Fibroblast of lung (primary cell): ENCODE measurements around the gene B3GALNT2. TPM values are rescaled to one million over a fixed set of nuclear protein-coding genes. Genes with fewer than 3 reads are reported as not detected.
A peak's percentile ranks its signal among the peaks of the same experiment; 100 is the strongest.

Experiments used
- DNase-seq, 2 donors: peaks; one replicate each; pipeline versions ENCODE4 v3.0.0 to v3.0.0-alpha.2; 2010; ENCODE audit warnings: low read depth in 2 of 2
- H2AFZ ChIP-seq: 2 replicates; pipeline ENCODE4 v1.5.1; 2012; ENCODE audit warnings: low read length, control low read depth, inconsistent platforms
- H3K27ac ChIP-seq: 2 replicates; pipeline ENCODE4 v1.5.1; 2011; ENCODE audit warnings: low read length, control low read depth; ENCODE audit not compliant: insufficient read depth
- H3K27me3 ChIP-seq: 2 replicates; pipeline ENCODE4 v1.5.1; 2011; ENCODE audit warnings: mild to moderate bottlenecking, low read length; ENCODE audit not compliant: control insufficient read depth, insufficient read depth
- H3K36me3 ChIP-seq: 2 replicates; pipeline ENCODE4 v1.5.1; 2011; ENCODE audit warnings: low read length; ENCODE audit not compliant: control insufficient read depth, insufficient read depth
- H3K4me1 ChIP-seq: 2 replicates; pipeline ENCODE4 v1.5.1; 2011; ENCODE audit warnings: low read length; ENCODE audit not compliant: control insufficient read depth, insufficient read depth; ENCODE audit errors: extremely low read depth
- H3K4me2 ChIP-seq: 2 replicates; pipeline ENCODE4 v1.5.1; 2011; ENCODE audit warnings: low read length, control low read depth; ENCODE audit not compliant: insufficient read depth; ENCODE audit errors: extremely low read depth
- H3K4me3 ChIP-seq, 4 experiments: fragments of 200-600 bp in 1 of 4; sonication (generic) in 1 of 4; replicated peaks in 1 of 4; 2 replicates each; pipeline ENCODE4 v1.5.1; 2011 to 2016; ENCODE audit warnings: low read length in 4 of 4, low read depth in 3 of 4, mild to moderate bottlenecking in 3 of 4, control low read depth in 2 of 4, inconsistent platforms in 1 of 4, mixed read lengths in 1 of 4; ENCODE audit not compliant: insufficient read depth in 1 of 4; ENCODE audit errors: control extremely low read depth in 1 of 4
- H3K79me2 ChIP-seq: 2 replicates; pipeline ENCODE4 v1.5.1; 2012; ENCODE audit warnings: mild to moderate bottlenecking, low read length, inconsistent platforms; ENCODE audit not compliant: control insufficient read depth, insufficient read depth
- H3K9ac ChIP-seq: 2 replicates; pipeline ENCODE4 v1.5.1; 2011; ENCODE audit warnings: mild to moderate bottlenecking, low read length, control low read depth; ENCODE audit not compliant: insufficient read depth
- H3K9me3 ChIP-seq: 2 replicates; pipeline ENCODE4 v1.5.1; 2012; ENCODE audit warnings: low read depth, low read length; ENCODE audit not compliant: control insufficient read depth, insufficient read depth
- H4K20me1 ChIP-seq: 2 replicates; pipeline ENCODE4 v1.5.1; 2011; ENCODE audit warnings: low read length; ENCODE audit not compliant: control insufficient read depth, insufficient read depth; ENCODE audit errors: extremely low read depth
- EZH2 ChIP-seq: IDR thresholded peaks from 2 replicates; pipeline ENCODE4 v1.5.1; 2012; ENCODE audit warnings: low read length, control low read depth, mild to moderate bottlenecking; ENCODE audit errors: missing control alignments
- polyA plus RNA-seq, 2 donors: library from polyadenylated mRNA; depleted of rRNA in 1 of 2; stranded (reverse) in 1 of 2; unstranded in 1 of 2; fragments of >200 nt; gene quantifications; 2 replicates each; pipeline ENCODE4 v1.2.1, GENCODE V29; 2011 to 2012; ENCODE audit warnings: missing spikeins in 1 of 2
- total RNA-seq: library from RNA; depleted of rRNA; stranded (reverse); fragments of >200 nt; gene quantifications from 2 replicates; pipeline ENCODE4 v1.2.1, GENCODE V29; 2014
- TF ChIP-seq, protein P1 (sequence below), 2 donors: IDR thresholded peaks in 1 of 2; conservative IDR thresholded peaks in 1 of 2; 1 replicate in 1 of 2; 2 replicates in 1 of 2; pipeline ENCODE4 v1.5.1; 2011 to 2012; ENCODE audit warnings: low read length in 2 of 2, control low read depth in 1 of 2, inconsistent platforms in 1 of 2, low read depth in 1 of 2, mild to moderate bottlenecking in 1 of 2

Gene B3GALNT2
- total and polyA plus RNA-seq, 2 donors (not counting 1 experiment from before 2014, with no cell fraction given), result 23.1 to 51.4 TPM

DNA sequence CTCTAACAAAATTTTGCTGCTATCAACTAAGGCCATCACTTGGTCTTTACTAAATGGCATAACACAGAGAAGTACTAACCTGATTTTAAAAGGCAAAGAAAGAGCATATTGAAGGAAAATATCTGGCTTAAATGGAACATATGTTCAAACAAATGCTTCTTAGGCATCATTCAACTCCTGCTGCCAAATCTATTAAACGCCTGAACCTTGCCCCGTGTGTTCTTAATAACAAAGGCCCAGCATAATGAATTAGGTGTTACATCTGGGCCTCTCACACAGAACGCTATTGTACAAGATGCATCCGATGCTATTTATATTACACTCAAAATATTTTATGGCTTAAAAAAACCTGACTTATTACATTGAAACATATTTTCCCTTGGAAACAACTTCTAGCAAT lies 48.4 kb downstream of the B3GALNT2 start:
- Histone ChIP-seq H3K27ac (no peak overlapping the region), H4K20me1 (no peaks in the 10 kb centered on the region), H2AFZ (no peak overlapping the region), H3K27me3 (no peaks in the 10 kb centered on the region), H3K36me3 (peaks cover 3% of the 10 kb centered on the region), H3K9me3 (no peaks in the 10 kb centered on the region), H3K79me2 (no peaks in the 10 kb centered on the region), H3K4me3 (no peak overlapping the region), H3K9ac (no peak overlapping the region), H3K4me1 (no peaks in the 10 kb centered on the region), H3K4me2 (no peak overlapping the region)
- no peak for TF ChIP-seq EZH2
- TF ChIP-seq, protein P1, sequence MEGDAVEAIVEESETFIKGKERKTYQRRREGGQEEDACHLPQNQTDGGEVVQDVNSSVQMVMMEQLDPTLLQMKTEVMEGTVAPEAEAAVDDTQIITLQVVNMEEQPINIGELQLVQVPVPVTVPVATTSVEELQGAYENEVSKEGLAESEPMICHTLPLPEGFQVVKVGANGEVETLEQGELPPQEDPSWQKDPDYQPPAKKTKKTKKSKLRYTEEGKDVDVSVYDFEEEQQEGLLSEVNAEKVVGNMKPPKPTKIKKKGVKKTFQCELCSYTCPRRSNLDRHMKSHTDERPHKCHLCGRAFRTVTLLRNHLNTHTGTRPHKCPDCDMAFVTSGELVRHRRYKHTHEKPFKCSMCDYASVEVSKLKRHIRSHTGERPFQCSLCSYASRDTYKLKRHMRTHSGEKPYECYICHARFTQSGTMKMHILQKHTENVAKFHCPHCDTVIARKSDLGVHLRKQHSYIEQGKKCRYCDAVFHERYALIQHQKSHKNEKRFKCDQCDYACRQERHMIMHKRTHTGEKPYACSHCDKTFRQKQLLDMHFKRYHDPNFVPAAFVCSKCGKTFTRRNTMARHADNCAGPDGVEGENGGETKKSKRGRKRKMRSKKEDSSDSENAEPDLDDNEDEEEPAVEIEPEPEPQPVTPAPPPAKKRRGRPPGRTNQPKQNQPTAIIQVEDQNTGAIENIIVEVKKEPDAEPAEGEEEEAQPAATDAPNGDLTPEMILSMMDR (conservative IDR thresholded peaks at IDR 0.05 in 1 of 2, IDR thresholded peaks at IDR 0.05 in 1 of 2; ENCODE audit: low read depth in 1 of 2, low read length in 2 of 2), result no peak
- DNase-seq, result peak in 1 of 2 donors; percentile 15

- H3K27me3 ChIP-seq, result no peaks in the 10 kb centered on the region
- no peak overlapping the region for H3K4me3 ChIP-seq
- no peaks in the 10 kb centered on the region for H4K20me1 ChIP-seq
- DNase-seq, result no peak
- H2AFZ ChIP-seq, result no peak overlapping the region
- H3K4me2 ChIP-seq, result no peak overlapping the region
- TF ChIP-seq, protein P1 (conservative IDR thresholded peaks at IDR 0.05 in 1 of 2, IDR thresholded peaks at IDR 0.05 in 1 of 2; ENCODE audit: low read depth in 1 of 2, low read length in 2 of 2), result no peak
- no peak for TF ChIP-seq EZH2
- H3K27ac ChIP-seq, result no peak overlapping the region
- peaks cover 3% of the 10 kb centered on the region for H3K36me3 ChIP-seq
- H3K9ac ChIP-seq, result no peak overlapping the region
- H3K4me1 ChIP-seq, result no peaks in the 10 kb centered on the region
- no peaks in the 10 kb centered on the region for H3K79me2 ChIP-seq
- no peaks in the 10 kb centered on the region for H3K9me3 ChIP-seq
Observed at GRCh38 chr1:235455097-235455496, 49.2 kb downstream of the B3GALNT2 start.

DNA sequence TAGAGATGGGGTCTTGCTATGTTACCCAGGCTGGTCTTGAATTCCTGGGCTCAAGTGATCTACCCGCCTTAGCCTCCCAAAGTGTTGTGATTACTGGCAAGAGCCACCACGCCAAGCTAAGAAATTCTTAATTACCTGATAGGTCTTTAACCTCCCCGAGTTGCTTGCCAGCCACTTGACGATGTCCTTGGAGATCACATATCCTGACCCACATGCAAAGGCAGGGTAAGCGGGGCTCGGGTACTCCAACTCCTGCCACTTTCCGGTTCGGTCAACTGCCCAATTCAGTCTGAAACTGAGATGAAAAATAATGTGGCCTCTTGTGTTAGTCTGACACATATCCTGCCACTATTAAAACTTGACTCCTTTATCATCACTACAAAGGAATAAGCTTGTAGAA lies 50.2 kb downstream of the B3GALNT2 start:
- Histone ChIP-seq H3K27ac (no peak overlapping the region), H3K79me2 (no peaks in the 10 kb centered on the region), H3K9me3 (no peaks in the 10 kb centered on the region), H4K20me1 (no peaks in the 10 kb centered on the region), H3K36me3 (peaks cover 5% of the 10 kb centered on the region), H3K4me3 (no peak overlapping the region), H3K27me3 (no peaks in the 10 kb centered on the region), H3K4me1 (no peaks in the 10 kb centered on the region), H3K9ac (no peak overlapping the region), H2AFZ (no peak overlapping the region), H3K4me2 (no peak overlapping the region)
- TF ChIP-seq, protein P1 (conservative IDR thresholded peaks at IDR 0.05 in 1 of 2, IDR thresholded peaks at IDR 0.05 in 1 of 2; ENCODE audit: low read depth in 1 of 2, low read length in 2 of 2), result no peak
- no peak for TF ChIP-seq EZH2
- no peak for DNase-seq
